D721Med (cell line): ENCODE measurements around the gene JMJD7.

Experiments used
- DNase-seq: peaks from one replicate; pipeline ENCODE4 v3.0.0; 2011; ENCODE audit warnings: low spot score; ENCODE audit not compliant: insufficient read length
- FAIRE-seq: peaks from 2 replicates; lab custom pipeline; 2011; peaks lifted over from hg19 to GRCh38; lab: Jason Lieb, UNC
- TF ChIP-seq, protein P1 (sequence below): IDR thresholded peaks from 2 replicates; pipeline ENCODE4 v1.5.1; 2012; ENCODE audit warnings: mild to moderate bottlenecking, control low read depth; ENCODE audit not compliant: insufficient read depth; ENCODE audit errors: missing control alignments

Gene JMJD7

GRCh38 chr15:41792000-41792637 is 35.8 kb upstream of the JMJD7 start:
- no peak for FAIRE-seq
- no peak for DNase-seq
- TF ChIP-seq, protein P1, sequence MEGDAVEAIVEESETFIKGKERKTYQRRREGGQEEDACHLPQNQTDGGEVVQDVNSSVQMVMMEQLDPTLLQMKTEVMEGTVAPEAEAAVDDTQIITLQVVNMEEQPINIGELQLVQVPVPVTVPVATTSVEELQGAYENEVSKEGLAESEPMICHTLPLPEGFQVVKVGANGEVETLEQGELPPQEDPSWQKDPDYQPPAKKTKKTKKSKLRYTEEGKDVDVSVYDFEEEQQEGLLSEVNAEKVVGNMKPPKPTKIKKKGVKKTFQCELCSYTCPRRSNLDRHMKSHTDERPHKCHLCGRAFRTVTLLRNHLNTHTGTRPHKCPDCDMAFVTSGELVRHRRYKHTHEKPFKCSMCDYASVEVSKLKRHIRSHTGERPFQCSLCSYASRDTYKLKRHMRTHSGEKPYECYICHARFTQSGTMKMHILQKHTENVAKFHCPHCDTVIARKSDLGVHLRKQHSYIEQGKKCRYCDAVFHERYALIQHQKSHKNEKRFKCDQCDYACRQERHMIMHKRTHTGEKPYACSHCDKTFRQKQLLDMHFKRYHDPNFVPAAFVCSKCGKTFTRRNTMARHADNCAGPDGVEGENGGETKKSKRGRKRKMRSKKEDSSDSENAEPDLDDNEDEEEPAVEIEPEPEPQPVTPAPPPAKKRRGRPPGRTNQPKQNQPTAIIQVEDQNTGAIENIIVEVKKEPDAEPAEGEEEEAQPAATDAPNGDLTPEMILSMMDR = no peak

- TF ChIP-seq, protein P1 = no peak
These were observed 33.8 kb upstream of the JMJD7 start for GRCh38 chr15:41794081-41794480.

GRCh38 chr15:41795996-41796856 is 31.7 kb upstream of the JMJD7 start:
- DNase-seq (no peak), FAIRE-seq (no peak)
- TF ChIP-seq, protein P1 = no peak

More at GRCh38 chr15:41794081-41794480, 33.8 kb upstream of the JMJD7 start:
- FAIRE-seq = no peak
- no peak for DNase-seq

- TF ChIP-seq, protein P1 = no peak
- DNase-seq (peak; percentile 88), FAIRE-seq (peak; percentile 89)
These were observed 30.5 kb upstream of the JMJD7 start for GRCh38 chr15:41797201-41797944.

GRCh38 chr15:41798607-41799487 is 29.0 kb upstream of the JMJD7 start:
- TF ChIP-seq, protein P1 = no peak
- no peak for FAIRE-seq
- DNase-seq = no peak

DNA sequence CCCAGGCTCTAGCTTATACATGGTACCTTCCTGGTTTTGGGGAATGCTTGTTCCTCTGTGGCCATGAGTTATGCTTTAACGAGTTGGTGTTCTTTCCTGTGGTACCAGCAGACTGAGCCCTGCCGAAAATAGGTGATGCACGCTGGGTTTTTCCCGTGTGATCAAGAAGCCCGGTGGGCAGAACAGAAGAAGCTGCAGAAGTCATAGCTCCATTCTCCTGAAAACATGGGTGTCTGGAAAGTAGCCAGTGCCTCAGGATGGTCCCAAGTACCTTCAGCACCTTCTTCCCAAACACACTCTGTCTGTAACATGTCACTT is 28.4 kb upstream of the JMJD7 start:
- no peak for DNase-seq
- no peak for FAIRE-seq
- TF ChIP-seq, protein P1 = no peak
